NCI-H1105 (cell line): Measurements from ENCODE around the gene NCK2.

Source experiments
- DNase-seq: peaks from one replicate; lab custom pipeline; 2025; lab: John Stamatoyannopoulos, UW

Gene NCK2

DNA sequence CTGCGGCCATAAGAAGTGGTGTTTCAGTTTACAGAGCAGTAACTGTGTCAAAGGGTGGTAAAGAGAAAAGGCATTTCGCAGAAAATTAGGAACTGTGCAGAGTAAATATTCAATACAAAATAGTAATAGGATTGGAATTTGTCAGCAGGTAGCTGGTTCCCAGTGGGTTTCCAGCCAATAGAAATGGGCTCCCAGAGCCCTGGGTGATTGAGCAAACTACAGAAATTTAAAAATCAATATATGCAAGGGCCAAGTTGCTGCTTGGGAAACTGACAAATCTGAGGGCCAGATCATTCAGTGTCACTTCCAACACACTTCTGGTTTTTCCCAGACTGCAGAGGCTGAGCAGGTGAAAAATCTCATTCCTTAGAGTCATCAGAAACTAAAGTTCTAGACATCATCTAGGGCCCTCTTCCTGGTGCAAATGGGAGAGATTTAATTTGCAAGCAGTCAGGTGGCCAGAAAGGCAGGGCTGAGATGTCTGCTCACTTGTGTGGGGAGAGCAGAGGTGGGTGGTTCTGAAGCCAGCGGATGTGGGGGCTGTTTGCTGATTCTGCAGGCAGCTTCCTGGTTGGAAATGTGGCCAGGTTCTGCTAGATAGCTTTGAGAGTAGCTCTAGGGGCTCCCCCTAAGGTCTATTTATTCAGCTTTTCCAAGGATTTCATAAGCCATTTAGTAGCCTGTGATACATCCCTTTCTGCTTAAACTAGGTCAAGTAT is 182.4 kb downstream of the NCK2 start:
- no peak for DNase-seq

DNA sequence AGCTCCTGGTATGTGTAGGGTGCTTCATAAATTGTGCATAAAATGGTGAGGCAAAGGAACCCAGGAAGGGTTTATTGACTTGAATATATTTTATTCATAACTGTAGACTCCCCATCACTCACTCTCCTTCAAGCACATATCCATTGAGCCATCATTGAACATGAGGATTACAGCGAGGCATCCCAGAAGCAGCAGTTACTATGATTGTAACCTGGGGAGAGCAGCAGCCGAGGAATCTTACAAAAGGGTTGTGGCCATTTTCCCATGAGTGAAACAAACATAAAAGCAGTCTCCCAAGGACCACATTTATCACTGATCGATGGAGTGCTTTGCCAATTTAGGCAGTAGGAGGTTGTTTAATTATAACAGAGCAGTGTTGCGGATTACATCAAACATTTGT is 183.4 kb downstream of the NCK2 start:
- no peak for DNase-seq

DNA sequence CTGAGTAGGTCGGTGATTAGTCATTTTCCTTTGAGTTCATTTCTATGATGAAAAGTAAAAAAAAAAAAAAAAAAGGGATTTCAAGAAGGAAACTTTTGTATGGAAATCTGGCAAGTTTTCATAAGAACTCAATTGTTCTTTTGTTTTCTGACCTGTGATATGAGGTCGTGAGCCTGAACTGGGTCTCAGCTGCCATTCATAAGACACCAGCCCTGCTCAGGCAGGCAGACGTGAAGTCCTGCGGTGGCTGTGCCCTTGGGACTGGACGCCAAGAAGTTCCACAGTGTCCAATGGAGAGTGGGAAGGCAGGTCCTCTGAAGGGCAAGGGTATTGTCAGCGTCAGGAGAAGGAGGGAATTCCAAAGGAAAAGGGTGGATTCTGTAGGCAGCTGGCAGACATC is 183.9 kb downstream of the NCK2 start:
- no peak for DNase-seq

DNA sequence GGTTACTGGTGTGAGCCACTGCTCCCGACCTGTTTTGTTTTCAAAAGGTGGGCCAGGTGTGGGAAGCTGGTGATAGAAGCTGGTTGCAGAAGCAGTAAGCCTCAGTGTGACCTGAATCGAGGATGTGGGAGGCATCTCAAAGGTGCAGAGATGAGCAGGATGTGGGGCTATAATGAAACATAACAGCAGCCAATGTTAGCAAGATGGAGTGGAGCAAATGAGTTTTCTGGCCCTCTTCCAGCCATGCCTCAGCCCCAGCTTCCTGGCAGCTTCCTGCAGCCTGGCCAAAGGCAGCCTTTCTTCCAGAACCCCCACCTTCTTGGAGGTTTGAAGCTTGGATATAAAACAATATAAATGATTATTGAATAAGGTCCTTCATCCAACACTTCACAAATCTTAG is 184.8 kb downstream of the NCK2 start:
- DNase-seq = no peak

DNA sequence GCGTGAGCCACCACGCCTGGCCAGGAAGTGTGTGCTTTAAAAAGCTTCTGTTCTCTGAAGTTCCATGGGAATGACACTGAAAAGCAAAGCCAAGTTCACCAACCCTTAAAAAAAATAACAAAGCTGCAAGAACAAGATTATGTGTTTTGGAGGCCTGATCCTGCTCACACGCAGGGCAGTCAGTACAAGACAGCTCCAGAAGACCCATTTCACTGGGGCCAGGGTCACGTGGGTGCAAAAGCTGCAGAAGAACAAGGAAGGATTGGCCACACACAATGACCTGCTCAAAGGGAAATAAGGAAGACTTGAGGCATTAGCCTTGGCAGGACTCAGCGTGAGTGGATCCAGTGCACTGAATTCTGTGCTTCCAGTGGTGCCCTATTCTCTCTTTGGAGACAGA is 187.9 kb downstream of the NCK2 start:
- DNase-seq = no peak

DNA sequence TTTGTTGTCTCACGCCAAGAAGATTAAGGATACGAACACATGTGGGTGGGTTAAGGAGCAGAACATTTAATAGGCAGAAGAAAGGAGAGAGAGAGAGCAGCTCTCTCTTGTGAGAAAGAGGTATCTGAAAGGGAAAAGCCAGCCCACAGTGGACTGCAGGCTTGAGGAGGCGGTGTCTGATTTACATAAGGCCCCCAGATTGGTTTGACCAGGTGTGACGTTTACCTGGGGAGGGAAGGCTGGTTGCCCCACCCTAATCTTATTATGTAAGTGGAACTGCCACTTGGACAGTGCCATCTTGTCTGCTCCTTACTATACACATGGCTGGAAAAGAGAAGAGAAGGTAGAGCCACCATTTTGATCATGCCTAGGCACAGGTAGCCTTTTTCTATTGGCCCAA is 189.2 kb downstream of the NCK2 start:
- DNase-seq = no peak

DNA sequence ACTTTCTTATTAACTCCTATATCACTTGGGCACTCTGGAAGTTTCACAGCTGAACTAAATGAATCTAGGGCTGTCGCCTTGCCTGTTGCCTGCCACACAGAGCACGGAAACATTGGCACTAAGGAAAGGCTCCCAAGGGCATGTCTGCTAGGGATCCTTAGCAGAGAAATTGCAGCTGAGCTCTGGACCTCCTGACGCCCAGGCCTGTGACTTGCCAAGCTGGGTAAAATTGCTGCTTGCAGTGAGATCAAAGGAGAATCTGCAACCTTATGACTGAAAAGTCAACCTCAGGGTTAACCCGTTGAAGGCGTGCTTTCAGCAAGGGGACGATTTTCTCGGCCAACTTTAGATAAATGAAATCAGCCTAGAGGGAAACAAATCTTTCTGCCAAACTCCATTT is 189.8 kb downstream of the NCK2 start:
- no peak for DNase-seq

DNA sequence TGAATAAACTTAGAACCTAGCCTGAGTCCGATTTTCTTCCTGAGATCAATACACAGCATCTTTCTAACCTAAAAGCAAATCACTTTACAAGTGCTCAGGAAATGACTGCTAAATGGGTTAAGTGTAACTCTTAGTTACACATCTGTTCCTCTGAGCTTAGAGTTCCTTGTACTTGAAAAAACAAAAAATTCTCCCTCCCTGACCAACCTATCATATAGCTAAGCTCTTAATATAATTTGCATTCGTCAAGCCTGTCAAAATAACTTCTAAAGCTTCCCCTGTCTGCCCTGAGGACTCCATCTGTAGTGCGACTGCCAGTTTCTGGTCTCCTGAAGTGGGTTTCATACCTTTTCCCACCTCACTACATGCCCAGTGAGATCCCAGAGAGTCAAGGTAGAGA is 190.4 kb downstream of the NCK2 start:
- DNase-seq = no peak

DNA sequence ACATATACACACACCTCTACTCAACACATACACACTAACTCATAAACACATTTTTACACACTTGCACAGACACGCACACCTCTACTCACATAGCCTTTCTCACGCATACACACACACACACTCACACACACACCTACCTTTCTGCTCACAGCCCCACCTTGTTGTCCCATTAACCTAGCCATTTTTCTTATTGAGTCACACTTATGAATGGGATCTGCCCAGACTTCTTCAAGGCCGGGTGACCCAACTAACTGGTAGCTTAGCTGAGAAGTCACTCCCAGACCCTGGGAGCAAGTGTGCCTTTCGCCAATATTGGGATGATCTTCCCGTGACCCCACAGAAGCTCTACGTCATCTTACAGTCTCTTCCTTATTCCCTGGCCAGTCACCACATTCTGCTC is 192.2 kb downstream of the NCK2 start:
- no peak for DNase-seq

DNA sequence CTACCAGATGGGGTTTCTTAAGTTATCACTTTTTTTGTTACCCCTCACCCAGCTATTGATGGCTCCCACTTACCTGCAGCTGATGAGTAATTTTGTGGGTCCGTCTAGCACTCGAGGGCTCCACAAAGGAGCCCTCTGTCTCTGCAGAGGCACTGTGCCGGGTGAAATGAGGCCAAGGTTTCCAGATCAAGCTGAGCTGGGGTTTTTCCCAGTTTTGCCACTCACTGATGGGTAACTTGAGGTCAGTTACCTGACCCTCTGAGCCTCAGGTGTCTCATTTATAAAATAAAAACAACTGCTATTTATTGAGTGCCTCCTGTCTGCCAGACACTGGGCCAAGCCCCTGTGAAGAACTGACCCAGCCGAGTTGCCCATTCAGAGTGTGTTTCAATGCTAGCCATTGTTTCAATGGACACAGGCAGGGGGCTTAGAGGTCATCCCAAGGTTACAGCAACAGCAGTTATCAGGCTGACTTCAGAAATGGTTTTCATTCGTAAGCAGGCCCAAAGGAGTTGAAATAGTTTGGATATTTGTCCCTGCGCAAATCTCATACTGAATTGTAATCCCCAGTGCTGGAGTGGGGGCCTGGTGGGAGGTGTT is 192.9 kb downstream of the NCK2 start:
- no peak for DNase-seq
